ENCODE measurements around the gene NRM. TPM values are rescaled to one million over a fixed set of nuclear protein-coding genes. Genes with fewer than 3 reads are reported as not detected.

NRM gene
- total and polyA plus RNA-seq, 2 of the 13 experiments (the other 11 are each of a cell fraction or from before 2014, with no cell fraction given) = 12.5 to 16.0 TPM

DNA sequence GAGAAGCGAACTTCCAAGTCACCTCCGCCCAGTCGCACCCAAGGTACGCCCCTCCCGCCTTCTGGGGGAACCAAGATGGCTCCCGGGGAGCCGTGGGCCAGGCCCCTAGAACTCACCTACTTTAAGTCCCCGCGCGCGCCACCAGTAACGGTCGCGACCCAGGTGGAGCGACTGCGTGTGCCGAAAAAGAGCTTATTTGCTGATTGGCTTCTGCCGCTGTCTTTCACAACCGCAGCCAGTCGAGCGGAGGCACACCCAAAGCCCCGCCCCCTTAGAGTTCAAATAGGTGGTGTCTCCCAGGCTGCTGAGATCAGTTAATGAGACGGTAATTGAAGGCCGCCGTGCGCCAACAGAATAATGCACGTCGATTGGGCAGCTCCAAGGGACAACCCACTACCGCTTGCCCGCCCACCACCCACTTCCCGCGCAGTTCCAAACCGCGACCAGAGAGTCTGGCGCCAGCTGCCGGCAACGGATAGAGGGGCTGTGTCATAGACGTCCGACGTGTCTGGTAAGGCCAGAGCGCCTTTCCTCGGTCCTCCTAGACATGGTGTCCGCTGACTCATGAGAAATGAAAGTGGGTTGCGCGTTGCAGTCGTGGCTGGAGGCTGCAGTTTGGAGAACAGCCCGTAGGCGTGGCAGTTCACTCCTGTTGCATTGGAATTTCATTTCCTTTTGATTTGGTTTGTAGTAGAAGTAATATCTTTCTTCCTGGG, 26.5 kb upstream of the NRM start, which contains the start of gene MDC1 (continued):
- TF ChIP-seq PHF20 (CRISPR knock-in tag; IDR thresholded peaks at IDR 0.05) (peak; percentile 90), ZNF598 (CRISPR knock-in tag; IDR thresholded peaks at IDR 0.05; ENCODE audit: borderline replicate concordance) (peak; percentile 89)

GRCh38 chr6:30716879-30717128, 26.0 kb upstream of the NRM start:
- ChIA-PET POLR2A (interaction anchor here (0.7 to 2.9 kb wide), 36 partner anchors 10 to 197 kb away, joined by 3 to 50 read pairs (median 6); partner anchors contain the start of genes ATAT1, DDR1, DHX16 and FLOT1), CTCF (ENCODE audit: low intra/inter-chr PET ratio, low total read pairs) (no interaction called here)
- intact Hi-C loops (cut with micrococcal nuclease; ENCODE audit: unreplicated experiment) (loop anchor here (1.0 to 2.0 kb wide), 2 partner anchors 38 to 160 kb away; partner anchors contain the start of genes GNL1 and PRR3), in situ Hi-C loops (cut with HindIII; ENCODE audit: extremely low pct_ligation_motif_present, low pct_unique_long_range_greater_than_20kb) (no loop called here)
- FAIRE-seq = no peak
- 50% methylated on average over 5 of the region's 8 CpGs for WGBS (ENCODE audit: low lambda C conversion rate)
- peaks cover 17 to 25% of the 10 kb centered on the region in 2 experiments for H3K36me3 ChIP-seq (replicated peaks in 1 of 2; ENCODE audit: control insufficient read depth in 1 of 2, insufficient read depth in 2 of 2, low read length in 2 of 2)
- H3K4me2 ChIP-seq (ENCODE audit: low read depth, low read length) = peak overlapping the region; percentile 82
- H3K9ac ChIP-seq (ENCODE audit: insufficient read depth, low read depth, low read length) = peak overlapping the region; percentile 68
- H4K20me1 ChIP-seq (ENCODE audit: insufficient read depth, low read length) = peaks cover 5% of the 10 kb centered on the region; the same call in 1 of the 2 replicates
- peaks cover 24% of the 10 kb centered on the region for H3K79me2 ChIP-seq (ENCODE audit: insufficient read depth, low read length)
- peak overlapping the region; percentile 94 for H3K27ac ChIP-seq (ENCODE audit: extremely low read length, insufficient read depth, low read length)
- H2AFZ ChIP-seq (ENCODE audit: low read length) = peak overlapping the region; percentile 33
- H3K27me3 ChIP-seq (ENCODE audit: control insufficient read depth in 1 of 2, insufficient read depth in 2 of 2, low read length in 2 of 2) = no peaks in the 10 kb centered on the region; a peak in 1 of 5 replicates
- peak overlapping the region; percentile 53 to 76 (median 64) for H3K4me3 ChIP-seq (replicated peaks in 1 of 3; ENCODE audit: insufficient read depth in 1 of 3, low read depth in 2 of 3, low read length in 3 of 3)
- no peak for DNase-seq (ENCODE audit: low spot score)
- TSS peak; percentile 69 for BruUV-seq (replicated peaks)
- H3K4me1 ChIP-seq (ENCODE audit: insufficient read depth, low read length) = peaks cover 32% of the 10 kb centered on the region
- ATAC-seq = no peak
- no peaks in the 10 kb centered on the region for H3K9me3 ChIP-seq (ENCODE audit: low read length)
- no peak for TF ChIP-seq PCBP2 (optimal IDR thresholded peaks at IDR 0.05; ENCODE audit: low read depth, low read length, poor library complexity, severe bottlenecking)
- TF ChIP-seq FOSL2 (CRISPR knock-in tag; IDR thresholded peaks at IDR 0.05) = no peak
- peak; percentile 62 for TF ChIP-seq DNMT1 (CRISPR knock-in tag; IDR thresholded peaks at IDR 0.05)
- TF ChIP-seq KLF15 (CRISPR knock-in tag; IDR thresholded peaks at IDR 0.05; ENCODE audit: borderline replicate concordance) = 0 out of 2 replicates have a peak, but pooled peaks have one; percentile 38
- no peak for TF ChIP-seq NR2F2 (IDR thresholded peaks at IDR 0.05; ENCODE audit: borderline replicate concordance, low read depth)
- TF ChIP-seq ZC3H13 (CRISPR knock-in tag; IDR thresholded peaks at IDR 0.05) = no peak; the same call in 1 of the 2 replicates
- no peak for TF ChIP-seq HNF1B (CRISPR knock-in tag; IDR thresholded peaks at IDR 0.05)
- TF ChIP-seq GLI4 (CRISPR knock-in tag; IDR thresholded peaks at IDR 0.05; ENCODE audit: borderline replicate concordance) = no peak
- no peak for TF ChIP-seq IRX3 (CRISPR knock-in tag; IDR thresholded peaks at IDR 0.05; ENCODE audit: borderline replicate concordance, low read depth)
- TF ChIP-seq JUND (CRISPR knock-in tag; IDR thresholded peaks at IDR 0.05) = peak; percentile 14; the same call in 1 of the 2 replicates
- TF ChIP-seq SCMH1 (CRISPR knock-in tag; IDR thresholded peaks at IDR 0.05; ENCODE audit: borderline replicate concordance) = no peak
- TF ChIP-seq KDM4B (CRISPR knock-in tag; IDR thresholded peaks at IDR 0.05) = no peak
- TF ChIP-seq SSRP1 (CRISPR knock-in tag; IDR thresholded peaks at IDR 0.05) = no peak
- 0 out of 2 replicates have a peak, but pooled peaks have one; percentile 44 for TF ChIP-seq ZBTB7A (CRISPR knock-in tag; IDR thresholded peaks at IDR 0.05)
- TF ChIP-seq PRPF4 (IDR thresholded peaks at IDR 0.05; ENCODE audit: low read depth, low read length, poor library complexity, severe bottlenecking) = no peak
- no peak for TF ChIP-seq KLF16 (CRISPR knock-in tag; IDR thresholded peaks at IDR 0.05)
- TF ChIP-seq GATA4 (IDR thresholded peaks at IDR 0.05; ENCODE audit: borderline replicate concordance, low read depth) = 0 out of 2 replicates have a peak, but pooled peaks have one; percentile 6
- no peak for TF ChIP-seq E2F2 (CRISPR knock-in tag; IDR thresholded peaks at IDR 0.05; ENCODE audit: borderline replicate concordance)

Measured in HepG2 (cell line).